ENCODE measurements around the gene POLR1H.

The POLR1H gene

DNA sequence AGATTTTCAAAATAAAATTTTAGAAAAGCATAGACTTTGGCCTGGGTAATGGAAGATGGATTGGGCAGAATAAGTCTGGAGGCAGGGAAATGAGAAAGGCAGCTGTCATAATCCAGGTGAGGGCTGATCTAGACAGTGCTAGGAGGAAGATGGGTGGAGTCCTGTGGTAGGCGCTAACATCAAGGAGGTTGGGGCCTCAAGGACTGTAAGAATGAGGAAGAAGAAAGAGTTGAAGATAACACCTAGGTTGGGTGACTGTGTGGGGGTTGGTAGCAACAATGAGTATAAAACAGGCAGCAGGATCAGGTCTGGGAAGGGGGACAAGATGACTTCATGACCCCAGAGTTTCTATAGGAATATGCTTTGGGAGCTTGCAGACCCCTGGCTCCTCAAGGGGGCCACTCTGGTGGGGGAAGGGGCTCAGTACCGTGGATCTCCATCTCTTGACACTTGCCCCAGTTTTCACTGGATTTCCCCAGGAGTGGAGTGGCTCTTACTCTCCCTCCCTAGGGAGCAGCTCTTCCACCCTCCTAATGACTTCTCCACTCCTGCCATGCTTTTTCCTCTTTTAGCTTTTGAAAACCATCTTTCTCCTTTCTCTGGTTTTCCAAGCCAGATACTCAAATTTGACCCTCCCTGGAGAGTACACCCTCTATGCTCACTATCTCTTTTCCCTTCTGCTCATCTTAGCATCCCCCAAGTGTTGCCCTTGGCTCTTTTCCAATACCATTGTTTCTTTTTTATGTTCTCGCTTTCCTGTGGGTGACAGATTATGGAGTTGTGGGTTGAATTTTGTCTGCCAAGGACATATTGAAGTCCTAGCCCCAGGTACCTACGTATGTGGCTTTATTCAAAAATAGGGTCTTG is 37.1 kb downstream of the POLR1H start:
- no peak for DNase-seq

DNA sequence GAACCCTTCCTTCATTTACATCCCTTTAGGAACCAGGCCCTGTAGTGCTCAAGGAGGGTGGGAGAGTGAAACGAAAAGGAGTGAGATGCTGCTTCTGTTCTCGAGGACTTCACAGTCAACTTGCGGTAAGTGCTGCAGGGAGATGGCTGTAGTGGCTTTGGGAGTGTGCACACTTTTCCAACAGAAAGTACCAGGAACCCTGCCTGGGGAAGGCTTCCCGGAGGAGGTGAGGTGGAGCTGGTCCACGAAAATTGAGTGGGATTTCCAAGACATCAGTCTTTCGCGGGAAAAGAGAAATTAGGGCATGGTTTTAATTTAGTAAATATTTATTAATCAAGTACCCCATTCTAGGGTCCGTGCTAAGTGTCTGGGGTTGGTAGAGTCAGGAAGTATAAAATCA is 39.1 kb downstream of the POLR1H start:
- DNase-seq, result no peak

DNA sequence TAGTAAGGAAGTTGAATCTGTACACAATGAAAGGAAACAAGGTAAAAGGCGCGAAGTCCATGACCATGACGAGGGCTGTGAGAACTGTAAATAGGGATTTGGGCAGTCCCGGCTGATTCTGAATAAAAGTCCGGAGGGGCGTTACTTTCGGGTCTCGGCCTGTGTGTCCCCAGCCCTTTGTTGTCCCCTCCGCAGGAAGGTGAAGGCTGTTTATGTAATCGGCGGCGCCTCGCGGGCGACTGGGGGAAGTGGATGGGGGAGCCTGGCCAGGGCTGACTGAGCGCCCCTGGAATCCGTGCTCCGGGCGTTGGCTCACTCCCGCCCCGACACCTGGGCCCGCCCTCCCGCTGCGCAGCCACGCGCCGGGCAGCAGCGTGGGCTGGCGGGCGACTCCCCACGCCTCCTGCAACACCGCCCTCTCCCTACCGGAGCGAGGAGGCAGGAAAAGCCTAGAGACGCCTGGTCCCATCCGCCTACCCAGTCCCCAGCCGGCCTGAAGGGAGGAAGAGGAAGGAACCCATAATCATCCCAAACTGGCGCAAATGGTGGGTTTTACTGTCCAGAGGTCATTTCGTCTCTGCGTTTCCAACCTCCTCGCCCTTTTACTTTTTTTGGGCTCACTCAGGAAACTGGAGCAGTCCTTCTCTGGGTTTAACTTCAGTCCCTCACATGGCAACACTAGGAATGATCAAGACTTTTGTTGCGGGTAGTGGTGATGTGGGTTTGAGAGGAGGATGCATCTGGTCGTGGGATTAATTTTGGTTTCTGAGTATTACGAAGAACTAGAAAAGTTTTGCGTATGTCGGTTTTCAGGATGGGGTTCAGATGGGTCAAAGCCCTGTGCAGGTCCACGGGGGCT is 39.7 kb downstream of the POLR1H start:
- no peak for DNase-seq

DNA sequence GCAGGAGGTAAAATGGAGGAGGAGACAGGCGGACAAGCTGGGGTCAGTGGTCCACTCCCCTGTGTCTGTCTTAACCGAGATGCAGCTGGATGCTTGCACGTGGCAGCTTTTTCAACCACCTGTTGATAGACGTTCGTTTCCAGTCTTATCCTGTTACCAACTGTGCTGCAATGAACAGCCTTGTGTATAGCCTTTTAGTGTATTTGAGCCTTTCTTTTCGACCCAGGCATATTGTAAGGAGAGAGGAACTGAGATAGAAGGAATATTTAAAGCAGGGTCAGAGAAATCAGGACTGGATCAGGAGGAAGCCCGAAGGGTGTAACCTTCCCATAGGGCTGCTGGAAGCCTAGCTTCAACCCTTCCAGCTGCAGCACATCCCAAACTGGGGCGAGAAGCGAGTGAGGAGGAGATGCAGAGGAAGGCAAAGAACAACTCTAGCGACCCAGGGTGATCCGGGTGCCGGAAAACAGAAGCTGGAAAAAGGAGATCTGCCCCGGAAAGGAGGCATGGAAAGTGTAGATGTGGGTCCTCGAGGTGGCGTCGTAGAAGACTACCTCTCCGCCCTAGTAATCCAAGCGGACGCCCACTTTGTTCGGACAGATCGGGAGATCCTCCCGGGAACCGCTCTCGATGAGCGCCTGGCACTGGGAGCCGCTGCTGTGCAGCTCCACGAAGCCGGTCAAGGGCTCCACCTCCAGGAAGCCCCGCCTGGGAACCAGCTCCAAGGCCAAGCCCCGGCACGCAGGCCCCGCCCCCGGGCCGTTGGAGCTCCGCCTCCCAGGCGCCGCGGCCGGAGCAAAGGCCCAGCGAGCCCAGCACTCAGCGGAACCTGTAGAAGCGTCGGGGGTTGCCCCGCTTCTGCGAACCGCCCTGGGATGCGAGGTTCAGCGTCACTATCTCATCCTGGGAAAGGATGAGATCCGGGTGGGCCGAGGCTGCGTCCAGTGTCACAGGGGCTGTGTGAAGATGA is 40.7 kb downstream of the POLR1H start:
- DNase-seq, result peak; percentile 73

DNA sequence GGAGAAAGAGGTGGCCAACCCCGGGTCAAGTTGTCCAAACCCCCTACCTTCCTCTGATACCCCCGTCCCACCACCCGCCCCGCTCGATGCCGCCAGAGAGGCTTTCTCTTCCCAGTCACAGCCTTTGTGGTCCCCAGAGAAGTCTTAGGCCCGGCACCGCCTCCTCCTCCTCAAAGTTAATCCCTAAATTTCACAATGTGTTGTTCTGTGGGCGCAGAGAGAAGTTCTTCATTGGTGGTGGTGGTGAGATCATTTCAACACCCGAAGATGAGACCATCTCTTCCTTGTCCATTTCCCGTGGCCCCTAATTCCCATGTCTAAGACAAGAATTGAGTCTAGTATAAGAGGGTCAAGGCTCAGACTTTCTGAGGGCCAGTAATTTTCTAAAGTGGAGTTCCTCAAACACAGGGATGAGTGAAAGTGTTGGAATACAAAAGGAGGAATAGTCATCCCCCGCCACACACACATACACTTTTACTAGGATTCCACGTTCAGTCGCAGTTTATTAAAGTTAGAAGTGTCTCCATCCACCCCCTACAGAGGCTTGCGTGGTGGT is 41.4 kb downstream of the POLR1H start:
- no peak for DNase-seq

DNA sequence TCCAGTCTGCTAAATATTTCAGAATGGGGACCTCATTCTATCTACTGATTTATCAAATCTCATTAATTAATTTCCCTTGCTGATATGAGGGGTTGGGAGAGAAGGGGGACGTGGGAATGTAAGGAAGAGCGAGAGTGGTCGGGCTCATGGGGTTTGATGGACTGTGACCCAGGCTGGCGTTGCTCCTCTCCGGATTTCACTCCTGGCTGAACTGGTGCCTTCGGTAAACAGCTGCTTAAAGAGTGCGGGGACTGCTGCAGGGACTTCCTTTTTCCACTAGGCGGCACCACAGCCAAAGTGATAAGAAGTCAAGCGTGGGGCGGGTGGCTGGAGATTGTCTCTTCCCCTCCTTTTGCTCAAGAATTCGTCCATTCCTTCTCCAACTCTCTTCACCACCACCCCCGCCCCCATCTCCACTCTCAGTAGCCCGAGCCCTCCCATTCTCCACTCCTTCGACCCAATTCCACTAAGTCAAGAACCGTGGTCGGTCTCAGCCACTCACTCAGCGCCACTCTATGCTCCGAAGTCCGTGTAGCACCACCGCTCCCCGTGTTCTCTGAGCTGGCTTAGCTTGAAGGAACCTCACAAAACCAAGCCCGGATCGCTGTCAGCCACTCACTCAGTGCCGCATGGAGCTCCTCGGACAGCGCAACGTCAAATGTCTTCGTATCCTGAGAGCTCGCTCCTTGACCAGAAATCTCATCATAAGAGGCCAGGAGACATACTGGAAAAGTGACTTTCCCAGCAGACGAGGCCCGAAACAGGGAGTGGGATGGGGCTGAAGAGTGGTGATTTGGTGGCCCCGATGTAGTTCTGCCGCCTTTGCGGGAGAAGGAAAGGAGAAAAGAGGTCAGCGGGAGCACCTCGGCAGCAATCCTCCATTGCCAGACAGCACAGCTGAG is 42.2 kb downstream of the POLR1H start:
- peak; percentile 83 for DNase-seq

DNA sequence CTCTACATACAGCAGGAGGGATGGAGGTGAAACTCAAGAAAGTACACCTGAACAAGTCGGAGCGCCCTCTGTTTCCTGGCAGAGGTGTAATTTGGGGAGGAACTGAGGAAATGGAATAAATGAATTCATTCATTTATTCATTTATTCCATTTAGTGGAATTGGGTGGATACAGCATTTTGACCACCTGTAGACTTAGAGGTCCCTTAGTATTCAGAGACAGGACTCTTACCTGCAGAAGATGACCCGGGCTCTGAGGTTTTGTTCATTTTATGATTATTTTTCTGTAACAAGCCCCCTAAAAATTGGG is 42.8 kb downstream of the POLR1H start:
- DNase-seq, result no peak

DNA sequence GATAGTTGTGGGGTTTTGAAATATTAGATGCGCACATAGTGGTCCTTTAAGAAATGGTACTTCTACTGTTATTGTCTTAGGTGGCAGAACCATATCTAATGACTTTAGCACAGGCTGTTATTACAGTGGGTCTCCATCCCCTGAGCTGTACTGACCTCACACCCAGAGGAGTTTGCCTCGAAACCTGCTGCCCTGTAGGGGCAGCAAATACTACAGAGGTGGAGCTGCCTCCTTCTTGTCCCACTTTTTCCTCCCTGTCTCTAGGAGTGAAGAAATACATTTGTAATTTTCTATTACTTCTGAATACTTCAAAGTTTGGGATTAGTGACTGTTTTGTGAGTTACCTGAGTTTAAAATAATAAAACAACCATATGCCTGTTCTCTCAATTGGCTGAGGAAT is 43.6 kb downstream of the POLR1H start:
- no peak for DNase-seq

DNA sequence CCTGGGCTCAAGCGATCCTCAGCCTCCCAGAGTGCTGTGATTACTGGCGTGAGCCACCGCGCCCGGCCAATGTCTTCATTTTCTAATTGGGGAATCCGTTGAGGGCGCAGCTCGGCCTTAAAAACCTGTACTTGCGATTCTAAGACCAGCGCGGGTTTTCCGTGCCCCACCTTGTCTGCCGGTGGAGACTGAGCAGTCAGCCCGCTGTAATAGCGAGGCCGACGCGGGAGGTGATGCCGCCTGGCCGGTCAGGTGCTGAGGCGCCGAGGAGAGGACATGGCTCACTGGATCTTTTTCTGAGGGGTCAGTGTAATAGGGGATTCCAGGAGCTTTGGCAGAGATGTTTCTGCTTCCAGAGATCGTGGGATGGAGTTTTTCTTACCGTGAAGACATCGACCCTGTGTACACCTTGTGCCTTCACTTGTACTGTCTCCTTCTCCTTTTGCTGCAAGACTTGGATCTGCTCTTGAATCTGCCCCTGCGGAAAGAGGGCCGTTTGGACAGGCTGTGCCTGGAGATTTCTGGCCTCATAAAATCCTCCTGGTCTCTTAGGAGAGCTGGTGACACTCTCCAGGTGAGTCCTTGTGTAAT is 50.3 kb downstream of the POLR1H start:
- DNase-seq, result no peak

DNA sequence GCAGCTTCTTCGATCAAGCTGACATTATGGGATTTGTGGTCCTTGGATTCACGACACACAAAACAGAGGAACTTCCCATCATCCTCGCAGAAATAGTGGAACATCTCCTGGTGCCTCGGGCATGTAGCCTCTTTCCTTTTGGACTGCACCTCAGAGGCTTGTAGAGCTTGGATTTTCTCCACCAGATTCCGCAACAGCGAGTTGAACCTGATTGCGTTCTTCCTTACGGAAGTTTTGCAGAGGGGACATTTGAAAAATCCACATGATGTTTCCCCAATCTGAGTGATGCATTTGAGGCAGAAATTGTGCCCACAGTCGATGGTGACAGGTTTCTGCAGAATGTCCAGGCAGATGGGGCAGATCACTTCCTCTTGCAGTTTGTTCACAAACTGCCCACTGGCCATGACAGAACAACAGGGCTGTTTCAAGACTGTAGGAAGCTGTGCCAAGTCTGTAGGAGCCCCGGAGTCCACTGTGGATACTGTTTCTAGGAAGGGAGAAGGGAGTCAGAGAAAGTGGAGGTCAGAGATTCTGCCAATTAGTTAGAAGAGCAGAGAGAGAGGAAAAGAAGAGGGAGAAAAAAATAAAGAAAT is 51.4 kb downstream of the POLR1H start:
- DNase-seq, result no peak

DNA sequence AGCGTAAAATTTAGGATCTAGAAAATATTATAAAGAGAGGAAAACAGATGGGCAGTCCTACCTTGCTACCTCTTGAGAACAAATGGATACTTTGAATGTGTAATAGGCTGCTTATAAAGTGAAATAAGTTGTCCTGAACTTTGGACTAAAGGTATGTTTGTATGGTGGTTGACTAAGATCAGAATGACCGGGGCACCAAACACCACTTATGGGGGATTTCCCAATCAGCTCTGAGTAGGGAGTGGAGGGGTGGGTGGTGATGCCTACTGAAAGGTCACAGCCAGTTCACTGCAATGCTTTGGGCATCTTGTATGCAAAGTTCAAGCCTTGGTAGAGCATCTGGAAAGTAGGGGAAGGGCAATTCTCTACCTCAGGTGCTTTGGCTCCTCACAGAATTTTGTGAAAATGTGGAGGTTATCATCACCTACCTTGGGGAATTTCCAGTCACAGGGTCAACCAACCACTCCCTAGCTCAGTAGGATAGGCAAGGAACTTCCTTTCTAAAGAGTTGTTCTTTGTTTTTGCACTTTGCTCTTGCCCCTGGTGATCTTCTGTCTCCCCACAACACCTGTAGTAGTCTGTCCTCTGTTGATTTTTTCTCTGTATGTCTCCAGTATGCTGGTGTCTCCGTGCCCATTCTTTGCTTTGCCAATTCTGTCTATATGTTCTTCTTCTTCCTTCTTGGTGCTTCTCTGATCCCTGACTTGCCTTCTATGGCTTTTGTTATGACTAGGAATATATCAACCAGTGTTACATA is 52.1 kb downstream of the POLR1H start, which contains the start of gene TRIM31:
Gene TRIM31 (minus strand): TSS at position 88 of the 757 bp plus-strand sequence. CDS start 285 bp downstream, outside the sequence.
- no peak for DNase-seq

DNA sequence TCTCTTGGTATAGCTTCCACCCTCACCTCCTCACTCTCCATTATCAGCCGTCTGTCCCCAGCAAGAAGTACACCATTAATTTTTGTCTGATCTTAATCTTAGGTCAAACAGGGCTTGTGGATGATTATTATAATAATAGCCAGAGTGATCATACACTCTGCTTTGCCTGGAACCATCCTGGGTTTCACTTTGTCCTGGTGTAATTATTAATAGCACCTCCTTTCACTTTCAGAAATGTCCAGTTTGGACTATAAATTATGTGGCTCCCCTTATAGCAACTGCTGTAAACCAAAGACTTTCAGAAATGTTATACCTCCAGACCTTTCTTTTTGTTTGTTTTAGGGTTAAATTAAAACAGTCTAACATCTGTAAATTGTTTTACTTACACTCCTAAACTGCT is 52.8 kb downstream of the POLR1H start:
- DNase-seq, result no peak

All from CD4-positive, alpha-beta T cell treated with Interleukin-15 for 1 hour (primary cell).